Bronchial epithelial cell (primary cell): Measurements from ENCODE around the gene ASPHD1. TPM values are rescaled to one million over a fixed set of nuclear protein-coding genes. Genes with fewer than 3 reads are reported as not detected.

Source experiments
- DNase-seq: peaks from one replicate; pipeline ENCODE4 v3.0.0-alpha.2; 2010; ENCODE audit warnings: low read depth
- FAIRE-seq: peaks from 2 replicates; lab custom pipeline; 2011; peaks lifted over from hg19 to GRCh38; lab: Jason Lieb, UNC
- H3K27me3 ChIP-seq: 2 replicates; pipeline ENCODE4 v1.5.1; 2011; ENCODE audit warnings: low read length; ENCODE audit not compliant: control insufficient read depth, insufficient read depth
- H3K36me3 ChIP-seq: 2 replicates; pipeline ENCODE4 v1.5.1; 2011; ENCODE audit warnings: low read length; ENCODE audit not compliant: control insufficient read depth, insufficient read depth
- H3K4me3 ChIP-seq: 2 replicates; pipeline ENCODE4 v1.5.1; 2011; ENCODE audit warnings: mild to moderate bottlenecking, low read depth, low read length, control low read depth
- total RNA-seq: library from RNA; depleted of rRNA; stranded (reverse); fragments of >200 nt; gene quantifications from 2 replicates; pipeline ENCODE4 v1.2.1, GENCODE V29; 2014
- TF ChIP-seq, protein P1 (sequence below): IDR thresholded peaks from 2 replicates; pipeline ENCODE4 v1.5.1; 2011; ENCODE audit warnings: mild to moderate bottlenecking, moderate library complexity, low read length, control low read depth, inconsistent platforms; ENCODE audit not compliant: insufficient read depth, severe bottlenecking

ASPHD1 gene
- total RNA-seq, 1 donor from 2014 or later: 2.4 TPM

GRCh38 chr16:29858149-29858849 lies 42.0 kb upstream of the ASPHD1 start:
- Histone ChIP-seq H3K4me3 (no peak overlapping the region), H3K27me3 (no peaks in the 10 kb centered on the region), H3K36me3 (peaks cover 12% of the 10 kb centered on the region)
- DNase-seq: no peak
- no peak for FAIRE-seq
- TF ChIP-seq, protein P1, sequence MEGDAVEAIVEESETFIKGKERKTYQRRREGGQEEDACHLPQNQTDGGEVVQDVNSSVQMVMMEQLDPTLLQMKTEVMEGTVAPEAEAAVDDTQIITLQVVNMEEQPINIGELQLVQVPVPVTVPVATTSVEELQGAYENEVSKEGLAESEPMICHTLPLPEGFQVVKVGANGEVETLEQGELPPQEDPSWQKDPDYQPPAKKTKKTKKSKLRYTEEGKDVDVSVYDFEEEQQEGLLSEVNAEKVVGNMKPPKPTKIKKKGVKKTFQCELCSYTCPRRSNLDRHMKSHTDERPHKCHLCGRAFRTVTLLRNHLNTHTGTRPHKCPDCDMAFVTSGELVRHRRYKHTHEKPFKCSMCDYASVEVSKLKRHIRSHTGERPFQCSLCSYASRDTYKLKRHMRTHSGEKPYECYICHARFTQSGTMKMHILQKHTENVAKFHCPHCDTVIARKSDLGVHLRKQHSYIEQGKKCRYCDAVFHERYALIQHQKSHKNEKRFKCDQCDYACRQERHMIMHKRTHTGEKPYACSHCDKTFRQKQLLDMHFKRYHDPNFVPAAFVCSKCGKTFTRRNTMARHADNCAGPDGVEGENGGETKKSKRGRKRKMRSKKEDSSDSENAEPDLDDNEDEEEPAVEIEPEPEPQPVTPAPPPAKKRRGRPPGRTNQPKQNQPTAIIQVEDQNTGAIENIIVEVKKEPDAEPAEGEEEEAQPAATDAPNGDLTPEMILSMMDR: no peak

DNA sequence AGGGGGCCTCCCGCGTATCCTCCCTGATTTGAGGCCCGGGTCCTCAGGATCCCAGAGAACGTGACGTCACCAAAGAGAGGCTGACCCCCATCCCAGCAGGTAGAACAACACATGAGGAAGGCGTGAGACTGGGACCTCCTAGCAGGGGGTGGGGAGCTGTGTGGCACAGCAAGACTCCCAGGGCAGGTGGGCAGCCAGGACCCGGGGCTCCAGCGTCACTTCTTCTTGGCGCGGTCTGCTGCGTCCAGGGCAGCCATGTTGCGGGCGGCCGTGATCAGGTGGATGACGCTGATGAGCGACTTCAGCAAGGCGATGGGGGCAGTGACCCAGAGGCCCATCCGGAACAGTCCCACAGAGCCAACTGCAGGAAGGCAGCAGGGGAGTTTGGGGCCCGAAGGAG lies 41.3 kb upstream of the ASPHD1 start:
- FAIRE-seq (no peak), DNase-seq (no peak)
- Histone ChIP-seq H3K4me3 (no peak overlapping the region), H3K27me3 (no peaks in the 10 kb centered on the region), H3K36me3 (peaks cover 12% of the 10 kb centered on the region)
- TF ChIP-seq, protein P1: no peak

GRCh38 chr16:29860218-29860617 lies 40.1 kb upstream of the ASPHD1 start:
- TF ChIP-seq, protein P1: no peak
- H3K4me3 ChIP-seq: no peak overlapping the region
- no peaks in the 10 kb centered on the region for H3K27me3 ChIP-seq
- peaks cover 12% of the 10 kb centered on the region for H3K36me3 ChIP-seq
- FAIRE-seq (no peak), DNase-seq (no peak)

- TF ChIP-seq, protein P1: peak; percentile 21
- peak overlapping the region; percentile 89 for H3K4me3 ChIP-seq
- no peaks in the 10 kb centered on the region for H3K27me3 ChIP-seq
- H3K36me3 ChIP-seq: peaks cover 12% of the 10 kb centered on the region
- FAIRE-seq: no peak
- no peak for DNase-seq
These were observed 37.9 kb upstream of the ASPHD1 start for GRCh38 chr16:29862383-29862883.

GRCh38 chr16:29862884-29863668 lies 37.2 kb upstream of the ASPHD1 start, which contains the start of gene CDIPT:
Gene CDIPT (minus strand): TSS chr16:29863226. CDS start chr16:29862857, 369 bp downstream.
- peak within 1 kb of the TSS; percentile 89 for H3K4me3 ChIP-seq
- H3K36me3 ChIP-seq: peaks cover 12% of the 10 kb centered on the region
- TF ChIP-seq, protein P1: peak; percentile 68
- no peak for FAIRE-seq
- H3K27me3 ChIP-seq: no peaks in the 10 kb centered on the region
- DNase-seq: peak; percentile 91
